T-cell (primary cell): Measurements from ENCODE around the gene PRDM16. TPM values are rescaled to one million over a fixed set of nuclear protein-coding genes. Genes with fewer than 3 reads are reported as not detected.

Experiments
- ATAC-seq, 4 experiments: fragments of 200-7000 bp in 3 of 4; fragments of 150-1000 bp in 1 of 4; cut with Tn5 transposase; replicated peaks in 1 of 4; 1 replicate in 3 of 4; 2 replicates in 1 of 4; pipeline ENCODE4 v1.10.0; 2021; ENCODE audit warnings: moderate library complexity in 3 of 4, mild to moderate bottlenecking in 2 of 4, moderate number of reproducible peaks in 1 of 4
- CTCF ChIA-PET, 2 donors: fragments of 300-600 bp; sonication (Branson Sonifier 250); formaldehyde crosslinking; loops; one replicate each; lab custom pipeline; 2022; ENCODE audit warnings: antibody characterized with exemption in 2 of 2; lab: Charles Lee
- POLR2A ChIA-PET, 2 donors: fragments of 300-600 bp; sonication (Branson Sonifier 250); formaldehyde crosslinking; loops; one replicate each; lab custom pipeline; 2022; ENCODE audit warnings: antibody characterized with exemption in 2 of 2; lab: Charles Lee
- DNase-seq, 35 experiments: peaks; one replicate each; pipeline versions ENCODE4 v3.0.0 to v3.0.0-alpha.2; 2013 to 2023
- H3K27ac ChIP-seq: one replicate; pipeline ENCODE4 v1.5.1; 2013; ENCODE audit warnings: low read length
- H3K27me3 ChIP-seq, 2 experiments: replicated peaks in 1 of 2; 1 replicate in 1 of 2; 2 replicates in 1 of 2; pipeline versions ENCODE4 v1.6.1 to v1.7.0; 2013; ENCODE audit warnings: low read length in 1 of 2, mixed read lengths in 1 of 2; ENCODE audit not compliant: control insufficient read depth in 2 of 2, insufficient read depth in 2 of 2; ENCODE audit errors: extremely low read depth in 1 of 2
- H3K36me3 ChIP-seq, 2 donors: 1 replicate in 1 of 2; 2 replicates in 1 of 2; pipeline versions ENCODE4 v1.6.1 to v1.7.0; 2013; ENCODE audit warnings: low read length in 1 of 2; ENCODE audit not compliant: control insufficient read depth in 2 of 2, insufficient read depth in 1 of 2; ENCODE audit errors: extremely low read depth in 1 of 2
- H3K4me1 ChIP-seq, 2 experiments: 1 replicate in 1 of 2; 2 replicates in 1 of 2; pipeline versions ENCODE4 v1.6.1 to v1.7.0; 2013; ENCODE audit warnings: low read length in 2 of 2, mixed read lengths in 1 of 2; ENCODE audit not compliant: insufficient read depth in 2 of 2, control insufficient read depth in 1 of 2; ENCODE audit errors: extremely low read depth in 1 of 2
- H3K4me3 ChIP-seq, 2 donors: 1 replicate in 1 of 2; 2 replicates in 1 of 2; pipeline versions ENCODE4 v1.5.1 to v1.7.0; 2013; ENCODE audit warnings: mild to moderate bottlenecking in 2 of 2, low read length in 1 of 2, moderate library complexity in 1 of 2; ENCODE audit not compliant: control insufficient read depth in 1 of 2; ENCODE audit errors: extremely low read depth in 1 of 2
- H3K9me3 ChIP-seq: 2 replicates; pipeline ENCODE4 v1.7.0; 2013
- H3K27ac Mint-ChIP-seq, 2 donors: one replicate each; pipeline ENCODE4 v1.8.0; 2020 to 2021; ENCODE audit warnings: mild to moderate bottlenecking in 2 of 2, mixed read lengths in 2 of 2
- H3K27me3 Mint-ChIP-seq, 2 donors: one replicate each; pipeline ENCODE4 v1.8.0; 2021 to 2022; ENCODE audit warnings: mixed read lengths in 2 of 2
- H3K36me3 Mint-ChIP-seq: one replicate; pipeline ENCODE4 v1.8.0; 2021; ENCODE audit warnings: mixed read lengths
- H3K4me1 Mint-ChIP-seq, 3 donors: one replicate each; pipeline ENCODE4 v1.8.0; 2020 to 2022; ENCODE audit warnings: mixed read lengths in 3 of 3, mild to moderate bottlenecking in 1 of 3
- H3K4me3 Mint-ChIP-seq, 3 donors: one replicate each; pipeline ENCODE4 v1.8.0; 2020 to 2022; ENCODE audit warnings: mild to moderate bottlenecking in 3 of 3, mixed read lengths in 3 of 3, moderate library complexity in 3 of 3
- H3K9me3 Mint-ChIP-seq, 3 donors: one replicate each; pipeline ENCODE4 v1.8.0; 2020 to 2022; ENCODE audit warnings: mixed read lengths in 3 of 3
- WGBS: methylation state at CpG from one replicate; pipeline ENCODE4 v1.1.5; 2013; ENCODE audit warnings: missing lambda C conversion rate; ENCODE audit not compliant: insufficient coverage; 5-methylcytosine and 5-hydroxymethylcytosine counted together
- total RNA-seq, 35 experiments: library from RNA in 6 of 35; stranded (reverse) in 6 of 35; fragments of 120-200 nt in 1 of 35; gene quantifications; one replicate each; pipeline versions ENCODE4 v1.2.1 to v1.2.4 and lab custom pipeline; 2013 to 2026

The PRDM16 gene
- total RNA-seq, 5 donors from 2014 or later (not counting 1 experiment from before 2014, with no cell fraction given) = 0.15 to 0.70 (median 0.24) TPM; not detected in 1

DNA sequence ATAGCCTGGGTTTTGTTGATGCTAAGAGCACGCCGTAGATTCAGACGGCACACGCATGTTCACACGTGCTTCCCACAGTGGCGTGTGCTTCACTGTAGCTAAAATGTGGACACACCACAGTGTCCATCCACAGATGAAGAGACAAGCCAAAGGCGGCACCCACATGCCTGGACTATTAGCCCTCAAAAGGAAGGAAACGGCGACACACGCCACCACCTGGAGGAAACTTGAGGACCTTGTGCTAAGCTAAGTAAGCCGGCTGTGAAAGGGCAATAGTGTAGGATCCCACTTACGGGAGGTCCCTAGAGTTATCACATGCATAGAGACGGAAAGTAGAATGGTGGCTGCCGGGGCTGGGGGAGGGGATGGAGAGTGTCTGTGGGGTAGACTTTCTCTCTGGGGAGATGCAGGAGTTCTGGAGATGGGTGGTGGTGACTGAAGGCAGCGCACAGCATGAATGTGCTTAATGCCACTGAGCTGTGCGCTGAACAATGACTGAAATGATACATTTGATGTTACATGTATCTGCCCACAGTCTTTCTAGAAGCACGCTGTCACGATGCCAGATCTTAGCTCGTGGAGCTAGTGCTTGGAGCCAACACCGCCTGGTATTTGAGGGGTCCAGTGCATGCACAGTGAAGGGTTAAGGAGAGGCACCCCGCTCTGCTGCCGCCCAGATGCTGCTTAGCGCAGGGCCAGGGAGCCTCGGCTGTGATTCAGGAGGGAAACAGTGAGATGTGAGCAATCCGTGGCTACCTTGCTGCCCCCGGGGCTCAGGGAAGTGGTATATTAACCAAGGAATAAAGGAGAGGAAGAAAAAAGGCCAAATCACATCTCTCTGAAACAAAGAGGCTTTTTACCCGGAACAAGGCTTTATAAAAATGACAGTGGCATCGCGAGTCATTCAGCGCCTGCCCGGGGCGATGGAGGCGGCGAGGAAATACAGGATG lies 103.7 kb downstream of the PRDM16 start:
- Histone ChIP-seq H3K4me1 (peaks cover 0 to 2% of the 10 kb centered on the region in 2 experiments), H3K27ac (no peak overlapping the region), H3K9me3 (no peaks in the 10 kb centered on the region), H3K36me3 (no peaks in the 10 kb centered on the region), H3K27me3 (peaks cover 0 to 70% of the 10 kb centered on the region in 2 experiments), H3K4me3 (no peak overlapping the region)
- DNase-seq (no peak), ATAC-seq (no peak)
- Mint-ChIP-seq H3K9me3 (no peaks in the 10 kb centered on the region), H3K27me3 (peaks cover 25 to 36% of the 10 kb centered on the region in 2 donors), H3K36me3 (no peaks in the 10 kb centered on the region), H3K4me1 (peaks cover 0 to 6% (median 0%) of the 10 kb centered on the region in 3 donors), H3K27ac (no peak overlapping the region), H3K4me3 (no peak overlapping the region)
- 90% methylated on average over 28 of the region's 34 CpGs for WGBS
- POLR2A ChIA-PET = no interaction called here
- CTCF ChIA-PET = no interaction called here

DNA sequence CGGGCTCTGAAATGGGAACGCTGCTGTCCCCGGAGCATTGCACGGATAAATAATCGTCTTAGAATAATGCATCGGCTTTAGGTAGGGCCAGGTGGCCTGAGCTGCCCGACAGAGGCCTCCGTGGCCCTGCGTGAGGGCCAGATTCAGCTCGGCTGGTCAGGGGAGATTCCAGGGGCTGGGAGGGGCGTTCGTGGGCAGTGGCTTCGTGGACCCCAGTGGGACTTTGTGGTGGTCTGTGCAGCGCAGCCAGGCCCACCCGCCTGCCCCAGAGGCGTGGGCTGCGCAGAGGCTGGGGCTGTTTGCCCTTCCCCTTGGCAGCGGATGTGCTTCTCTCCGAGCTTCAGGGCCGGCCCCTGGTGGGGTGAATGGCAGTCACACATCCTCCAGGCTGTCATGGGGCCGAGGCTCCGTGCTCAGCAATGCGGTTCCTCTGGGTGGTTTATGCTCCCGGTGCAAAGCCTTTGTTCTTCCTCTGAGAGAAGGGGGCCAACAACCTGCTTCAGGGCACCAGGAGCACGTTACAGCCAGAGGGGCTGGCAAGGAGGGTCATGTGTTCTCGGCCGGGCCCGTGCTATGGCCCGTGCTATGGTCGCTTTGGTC lies 104.5 kb downstream of the PRDM16 start:
- Histone ChIP-seq H3K27me3 (peaks cover 0 to 70% of the 10 kb centered on the region in 2 experiments), H3K4me3 (no peak overlapping the region), H3K9me3 (no peaks in the 10 kb centered on the region), H3K27ac (no peak overlapping the region), H3K4me1 (peaks cover 0 to 2% of the 10 kb centered on the region in 2 experiments), H3K36me3 (no peaks in the 10 kb centered on the region)
- Mint-ChIP-seq H3K4me3 (no peak overlapping the region), H3K9me3 (no peaks in the 10 kb centered on the region), H3K27ac (no peak overlapping the region), H3K27me3 (peaks cover 25 to 36% of the 10 kb centered on the region in 2 donors), H3K36me3 (no peaks in the 10 kb centered on the region), H3K4me1 (peaks cover 0 to 6% (median 0%) of the 10 kb centered on the region in 3 donors)
- DNase-seq (no peak), ATAC-seq (no peak)
- CTCF ChIA-PET = no interaction called here
- POLR2A ChIA-PET = no interaction called here
- WGBS = 71% methylated on average over 30 of the region's 30 CpGs

DNA sequence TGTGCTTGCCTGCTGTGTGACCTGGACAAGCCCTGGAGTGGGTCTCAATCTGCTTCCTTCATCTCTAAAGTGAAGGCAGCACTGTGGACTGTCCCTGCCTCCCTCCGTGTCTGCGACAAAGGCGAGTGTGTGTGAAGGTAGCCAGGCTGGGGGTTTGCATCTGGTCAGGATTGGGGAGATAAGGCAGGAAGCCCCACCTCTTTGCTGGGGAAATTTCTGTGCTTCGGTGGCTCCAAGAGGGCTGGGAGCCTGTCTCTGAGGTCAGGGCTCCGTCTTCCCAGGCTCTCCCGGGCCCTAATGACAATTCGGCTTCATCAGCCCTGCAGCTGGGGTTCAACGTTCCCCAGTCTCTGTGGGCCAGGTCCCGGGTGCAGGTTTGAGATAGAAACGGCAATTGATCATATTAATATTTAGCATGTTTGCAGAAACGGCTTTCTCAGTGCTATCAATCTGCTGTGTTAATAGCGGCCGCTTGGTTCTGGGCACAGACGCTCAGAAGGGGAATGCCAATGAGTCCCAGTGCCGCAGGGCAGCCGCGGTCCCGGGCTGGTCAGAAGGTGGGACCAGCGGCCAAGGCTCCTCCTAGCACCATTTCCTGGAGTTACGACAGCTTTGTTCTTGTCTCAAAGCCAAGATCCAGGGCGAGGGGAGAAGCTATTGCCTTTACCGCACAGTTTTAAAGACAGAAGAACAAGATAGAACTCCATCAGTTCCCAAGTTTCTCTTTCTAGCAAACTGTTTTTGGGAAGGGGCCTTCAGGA lies 105.7 kb downstream of the PRDM16 start:
- Mint-ChIP-seq H3K4me1 (peaks cover 0 to 6% (median 0%) of the 10 kb centered on the region in 3 donors), H3K27me3 (peaks cover 25 to 36% of the 10 kb centered on the region in 2 donors), H3K27ac (no peak overlapping the region), H3K9me3 (no peaks in the 10 kb centered on the region), H3K4me3 (no peak overlapping the region), H3K36me3 (no peaks in the 10 kb centered on the region)
- POLR2A ChIA-PET = no interaction called here
- H3K4me3 ChIP-seq = no peak overlapping the region
- no peak for DNase-seq
- H3K9me3 ChIP-seq = no peaks in the 10 kb centered on the region
- no peak for ATAC-seq
- peaks cover 0 to 2% of the 10 kb centered on the region in 2 experiments for H3K4me1 ChIP-seq
- H3K27me3 ChIP-seq = peaks cover 0 to 64% of the 10 kb centered on the region in 2 experiments
- no peaks in the 10 kb centered on the region for H3K36me3 ChIP-seq
- WGBS = 31% methylated on average over 19 of the region's 22 CpGs
- CTCF ChIA-PET = no interaction called here
- no peak overlapping the region for H3K27ac ChIP-seq

DNA sequence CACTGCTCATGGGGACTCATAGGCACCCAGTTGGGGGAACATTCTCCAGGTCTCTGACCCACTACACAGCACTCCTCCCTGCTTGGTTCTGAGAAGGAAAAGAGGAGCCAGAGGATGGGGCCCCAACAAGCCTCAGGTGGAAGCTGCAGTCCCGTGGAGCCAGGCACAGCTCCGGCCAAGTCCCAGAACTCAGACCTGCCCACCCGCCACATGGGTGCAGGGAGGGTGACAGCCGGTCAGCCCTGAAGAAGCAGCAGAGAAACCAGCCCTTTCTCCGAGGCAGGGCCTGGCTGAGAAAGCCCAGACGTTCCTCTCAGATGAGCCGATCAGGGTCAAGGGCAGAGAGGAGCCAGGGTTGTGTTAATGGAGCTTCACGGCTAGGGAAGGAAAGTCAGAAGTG lies 106.5 kb downstream of the PRDM16 start:
- ChIA-PET CTCF (no interaction called here), POLR2A (no interaction called here)
- Mint-ChIP-seq H3K36me3 (no peaks in the 10 kb centered on the region), H3K4me1 (peaks cover 0 to 6% (median 0%) of the 10 kb centered on the region in 3 donors), H3K27ac (no peak overlapping the region), H3K27me3 (peaks cover 25 to 36% of the 10 kb centered on the region in 2 donors), H3K9me3 (no peaks in the 10 kb centered on the region), H3K4me3 (no peak overlapping the region)
- Histone ChIP-seq H3K9me3 (no peaks in the 10 kb centered on the region), H3K4me3 (no peak overlapping the region), H3K36me3 (no peaks in the 10 kb centered on the region), H3K27ac (no peak overlapping the region), H3K27me3 (peaks cover 0 to 57% of the 10 kb centered on the region in 2 experiments), H3K4me1 (peaks cover 0 to 2% of the 10 kb centered on the region in 2 experiments)
- 86% methylated on average over 8 of the region's 8 CpGs for WGBS
- ATAC-seq = no peak
- DNase-seq = no peak

DNA sequence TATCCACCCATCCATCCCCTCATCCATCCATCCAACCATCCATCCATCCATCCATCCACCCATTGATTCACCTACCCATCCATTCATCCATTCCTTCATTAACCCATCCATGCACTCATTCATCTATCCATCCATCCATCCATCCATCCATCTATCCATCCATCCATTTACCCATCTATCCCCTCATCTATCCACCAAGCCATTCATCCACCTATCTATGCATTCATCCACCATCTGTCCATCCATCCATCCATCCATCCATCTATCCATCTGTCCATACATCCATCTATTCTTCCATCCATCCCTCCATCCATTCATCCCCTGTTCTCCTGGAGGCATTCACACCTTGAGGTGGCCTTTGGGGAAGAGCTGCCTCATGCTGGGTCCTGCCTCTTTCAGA lies 107.0 kb downstream of the PRDM16 start:
- Mint-ChIP-seq H3K4me1 (peaks cover 0 to 3% (median 0%) of the 10 kb centered on the region in 3 donors), H3K4me3 (no peak overlapping the region), H3K36me3 (no peaks in the 10 kb centered on the region), H3K27ac (no peak overlapping the region), H3K27me3 (peaks cover 25 to 34% of the 10 kb centered on the region in 2 donors), H3K9me3 (no peaks in the 10 kb centered on the region)
- DNase-seq (no peak), ATAC-seq (no peak)
- ChIA-PET POLR2A (no interaction called here), CTCF (no interaction called here)
- Histone ChIP-seq H3K36me3 (no peaks in the 10 kb centered on the region), H3K9me3 (no peaks in the 10 kb centered on the region), H3K27me3 (peaks cover 0 to 52% of the 10 kb centered on the region in 2 experiments), H3K4me3 (no peak overlapping the region), H3K4me1 (peaks cover 0 to 2% of the 10 kb centered on the region in 2 experiments), H3K27ac (no peak overlapping the region)

DNA sequence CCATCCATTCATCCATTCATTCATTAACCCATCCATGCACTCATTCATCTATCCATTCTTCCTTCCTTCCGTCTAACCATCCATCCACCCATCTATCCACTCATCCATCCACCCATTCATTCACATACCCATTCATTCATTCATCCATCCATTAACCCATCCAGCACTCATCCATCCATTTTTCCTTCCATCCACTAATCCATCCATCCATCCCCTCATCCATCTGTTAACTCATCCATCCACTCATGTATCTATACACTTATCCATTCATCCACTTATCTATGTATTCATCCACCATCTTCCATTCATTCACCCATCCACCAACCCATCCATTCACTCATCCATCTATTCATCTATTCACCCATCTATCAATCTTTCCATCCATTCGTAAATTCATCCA lies 107.8 kb downstream of the PRDM16 start:
- CTCF ChIA-PET = no interaction called here
- Histone ChIP-seq H3K27ac (no peak overlapping the region), H3K4me1 (no peaks in the 10 kb centered on the region), H3K27me3 (peaks cover 0 to 44% of the 10 kb centered on the region in 2 experiments), H3K4me3 (no peak overlapping the region), H3K9me3 (no peaks in the 10 kb centered on the region), H3K36me3 (no peaks in the 10 kb centered on the region)
- Mint-ChIP-seq H3K27me3 (peaks cover 24 to 26% of the 10 kb centered on the region in 2 donors), H3K9me3 (no peaks in the 10 kb centered on the region), H3K27ac (no peak overlapping the region), H3K36me3 (no peaks in the 10 kb centered on the region), H3K4me3 (no peak overlapping the region), H3K4me1 (no peaks in the 10 kb centered on the region)
- 83% methylated on average over 2 of the region's 2 CpGs for WGBS
- POLR2A ChIA-PET = no interaction called here
- no peak for ATAC-seq
- no peak for DNase-seq
